Stomach (tissue), 9 donors: ENCODE results near the gene RSAD1. TPM values are rescaled to one million over a fixed set of nuclear protein-coding genes. Genes with fewer than 3 reads are reported as not detected.
"Not testable (repeated sequence)": the region's sequence is repeated elsewhere in the genome, so short reads cannot be mapped to it uniquely, and the experiment has no call there.

Source experiments
- DNase-seq, 2 donors: peaks; one replicate each; pipeline versions ENCODE4 v3.0.0 to v3.0.0-alpha.2; 2013 to 2019
- H3K27ac ChIP-seq, 5 donors: fragments of 200-600 bp in 4 of 5; sonication (generic) in 4 of 5; one replicate each; pipeline ENCODE4 v1.5.1; 2013 to 2019; ENCODE audit warnings: mild to moderate bottlenecking in 1 of 5, moderate library complexity in 1 of 5
- H3K27me3 ChIP-seq, 3 donors: fragments of 200-600 bp; sonication (generic); one replicate each; pipeline ENCODE4 v1.5.1; 2017 to 2019; ENCODE audit warnings: mixed run types in 1 of 3
- H3K36me3 ChIP-seq, 4 donors: fragments of 200-600 bp; sonication (generic); 1 replicate in 3 of 4; 2 replicates in 1 of 4; pipeline ENCODE4 v1.5.1; 2016 to 2019
- H3K4me1 ChIP-seq, 4 donors: fragments of 200-600 bp; sonication (generic); one replicate each; pipeline ENCODE4 v1.5.1; 2016 to 2019
- H3K4me3 ChIP-seq, 4 donors: fragments of 200-600 bp; sonication (generic) in 3 of 4; one replicate each; pipeline ENCODE4 v1.5.1; 2016 to 2019; ENCODE audit warnings: mild to moderate bottlenecking in 1 of 4
- H3K9me3 ChIP-seq, 4 donors: fragments of 200-600 bp; sonication (generic); one replicate each; pipeline ENCODE4 v1.5.1; 2016 to 2019
- CTCF ChIP-seq, 7 experiments: fragments of 450-650 bp in 4 of 7; fragments of 200-600 bp in 3 of 7; sonication (generic) in 3 of 7; IDR thresholded peaks; one replicate each; pipeline ENCODE4 v1.5.1; 2016 to 2019; ENCODE audit warnings: antibody characterized with exemption in 7 of 7, control low read depth in 2 of 7, mild to moderate bottlenecking in 1 of 7
- EP300 ChIP-seq: sonication (generic); formaldehyde crosslinking; IDR thresholded peaks from one replicate; pipeline ENCODE4 v1.6.1; 2017; ENCODE audit warnings: antibody characterized with exemption
- POLR2A ChIP-seq, 4 donors: fragments of 450-650 bp; IDR thresholded peaks; one replicate each; pipeline ENCODE4 v1.6.1; 2016; ENCODE audit warnings: antibody characterized with exemption in 4 of 4, control low read depth in 2 of 4, mild to moderate bottlenecking in 1 of 4, moderate library complexity in 1 of 4
- POLR2AphosphoS5 ChIP-seq, 3 donors: sonication (generic); formaldehyde crosslinking; IDR thresholded peaks; one replicate each; pipeline ENCODE4 v1.6.1; 2016; ENCODE audit warnings: antibody characterized with exemption in 3 of 3
- WGBS, 5 donors: extraction: QIAGEN DNeasy Blood & Tissue Kit in 3 of 5; methylation state at CpG; one replicate each; pipeline versions ENCODE4 v1.1.5 to v1.1.7; 2013 to 2018; 5-methylcytosine and 5-hydroxymethylcytosine counted together
- intact Hi-C: fragments of 100-400 bp; cut with DNase I; formaldehyde crosslinking; loops from one replicate; pipeline ENCODE4 v1.15.1; 2023; ENCODE audit warnings: low total_unique reads
- polyA plus RNA-seq, 3 donors: library from polyadenylated mRNA; stranded (reverse); fragments of 200-250 nt; gene quantifications; one replicate each; pipeline ENCODE4 v1.2.3, GENCODE V29; 2013
- total RNA-seq, 5 donors: library from RNA; depleted of rRNA; stranded (reverse); fragments of >200 nt; gene quantifications; one replicate each; pipeline versions ENCODE4 v1.1.0 to v1.2.3, GENCODE V29; 2014 to 2016
- donor health status: healthy with polysubstance abuse.
- donor health status: Bipolar disorder and iron deficiency.
- donor health status: healthy.

RSAD1 gene
- total and polyA plus RNA-seq, 8 donors, result 18.7 to 54.8 (median 26.3) TPM

DNA sequence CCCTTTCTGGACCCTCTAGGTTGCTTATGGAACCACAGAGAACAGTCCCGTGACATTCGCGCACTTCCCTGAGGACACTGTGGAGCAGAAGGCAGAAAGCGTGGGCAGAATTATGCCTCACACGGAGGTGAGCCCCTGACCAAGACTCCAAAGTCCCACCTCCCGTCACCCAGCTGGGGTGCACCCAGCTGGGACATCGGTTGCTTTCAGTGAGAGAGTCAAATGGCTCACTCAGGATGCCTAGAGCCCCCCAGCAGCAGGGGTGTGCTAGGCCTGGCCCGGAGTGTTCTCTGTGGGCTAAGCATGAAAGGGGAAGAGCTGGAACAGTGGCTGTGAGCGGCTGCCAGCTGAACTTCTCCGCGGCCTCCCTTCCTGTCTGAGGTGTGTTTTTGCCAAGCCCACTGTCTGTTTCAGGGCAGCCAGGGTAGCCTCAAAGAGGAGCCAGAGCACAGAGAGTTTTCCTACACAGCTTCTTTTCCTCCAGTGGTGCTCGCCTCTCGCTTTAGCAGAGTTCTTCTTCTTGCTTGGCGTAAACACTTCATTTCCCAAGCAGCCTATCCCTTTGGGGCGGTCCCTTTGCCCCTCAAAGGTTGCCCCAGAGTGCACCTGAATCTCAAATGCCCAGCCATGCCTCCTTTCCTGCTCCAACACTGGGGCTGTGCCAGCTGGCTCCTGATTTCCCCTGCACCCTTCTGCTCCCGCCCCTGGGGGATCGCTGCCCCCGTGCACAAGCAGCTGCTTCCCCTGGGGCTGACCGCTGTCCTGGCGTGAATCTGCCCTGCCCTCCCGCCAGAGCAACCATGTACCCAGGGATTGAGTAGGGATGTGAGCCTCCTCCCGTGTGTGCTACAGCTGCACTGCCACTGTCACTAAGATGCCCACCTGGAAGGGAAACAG is 7.4 kb upstream of the RSAD1 start:
- Histone ChIP-seq H3K4me1 (peaks cover 31 to 36% (median 35%) of the 10 kb centered on the region in 4 donors), H3K36me3 (peaks cover 0 to 43% (median 35%) of the 10 kb centered on the region in 4 donors), H3K4me3 (no peak overlapping the region), H3K9me3 (no peaks in the 10 kb centered on the region), H3K27me3 (peaks cover 0 to 35% (median 12%) of the 10 kb centered on the region in 3 donors), H3K27ac (no peak overlapping the region)
- intact Hi-C loops, result loop anchor here (10.0 kb wide), 1 partner anchor 106 kb away; no protein-coding TSS in a partner anchor
- WGBS, 5 donors, result 80 to 90% (median 87%) methylated on average over 19 to 22 of the region's 22 CpGs
- TF ChIP-seq POLR2A (IDR thresholded peaks at IDR 0.05) (no peak), CTCF (IDR thresholded peaks at IDR 0.05) (no peak), POLR2AphosphoS5 (IDR thresholded peaks at IDR 0.05) (no peak), EP300 (no peak)
- DNase-seq, result no peak

GRCh38 chr17:50472286-50472685 is 6.4 kb upstream of the RSAD1 start:
- no peaks in the 10 kb centered on the region for H3K9me3 ChIP-seq
- H3K27ac ChIP-seq, result no peak overlapping the region
- no peak overlapping the region for H3K4me3 ChIP-seq
- peaks cover 24 to 26% (median 25%) of the 10 kb centered on the region in 4 donors for H3K4me1 ChIP-seq
- TF ChIP-seq POLR2A (IDR thresholded peaks at IDR 0.05) (no peak), CTCF (IDR thresholded peaks at IDR 0.05) (no peak), EP300 (no peak), POLR2AphosphoS5 (IDR thresholded peaks at IDR 0.05) (no peak)
- H3K27me3 ChIP-seq, result peaks cover 0 to 27% (median 12%) of the 10 kb centered on the region in 3 donors
- 95 to 97% (median 95%) methylated on average over 10 of the region's 10 CpGs for WGBS, 5 donors
- intact Hi-C loops, result loop anchor here (10.0 kb wide), 1 partner anchor 107 kb away; no protein-coding TSS in a partner anchor
- H3K36me3 ChIP-seq, result peaks cover 0 to 43% (median 35%) of the 10 kb centered on the region in 4 donors
- no peak for DNase-seq

GRCh38 chr17:50472761-50473161 is 5.9 kb upstream of the RSAD1 start:
- WGBS, 5 donors, result 78 to 94% (median 87%) methylated on average over 13 of the region's 13 CpGs
- not testable (repeated sequence) for H3K27ac ChIP-seq, H3K4me3 ChIP-seq, DNase-seq, H3K9me3 ChIP-seq
- Histone ChIP-seq H3K4me1 (peaks cover 19 to 27% (median 23%) of the 10 kb centered on the region in 4 donors), H3K27me3 (peaks cover 0 to 22% (median 12%) of the 10 kb centered on the region in 3 donors), H3K36me3 (peaks cover 0 to 43% (median 35%) of the 10 kb centered on the region in 4 donors)
- intact Hi-C loops, result loop anchor here (10.0 kb wide), 1 partner anchor 108 kb away; no protein-coding TSS in a partner anchor

GRCh38 chr17:50473901-50474300 is 4.8 kb upstream of the RSAD1 start:
- H3K27ac ChIP-seq, result no peak overlapping the region
- peaks cover 0 to 11% (median 3%) of the 10 kb centered on the region in 3 donors for H3K27me3 ChIP-seq
- H3K36me3 ChIP-seq, result peaks cover 0 to 43% (median 35%) of the 10 kb centered on the region in 4 donors
- H3K4me1 ChIP-seq, result peaks cover 12 to 30% (median 19%) of the 10 kb centered on the region in 4 donors
- H3K9me3 ChIP-seq, result no peaks in the 10 kb centered on the region
- TF ChIP-seq EP300 (no peak), CTCF (IDR thresholded peaks at IDR 0.05) (no peak), POLR2AphosphoS5 (IDR thresholded peaks at IDR 0.05) (no peak), POLR2A (IDR thresholded peaks at IDR 0.05) (no peak)
- H3K4me3 ChIP-seq, result no peak overlapping the region
- 80 to 86% (median 82%) methylated on average over 11 of the region's 11 CpGs for WGBS, 5 donors
- intact Hi-C loops, result loop anchor here (10.0 kb wide), 1 partner anchor 109 kb away; no protein-coding TSS in a partner anchor
- no peak for DNase-seq
